GM19455 (cell line): ENCODE measurements around the gene CNOT9.

ENCODE experiments used
- ATAC-seq: cut with Tn5 transposase; IDR thresholded peaks from one replicate; pipeline ENCODE4 v1.9.1; 2021; ENCODE audit not compliant: unreplicated experiment

Gene CNOT9

DNA sequence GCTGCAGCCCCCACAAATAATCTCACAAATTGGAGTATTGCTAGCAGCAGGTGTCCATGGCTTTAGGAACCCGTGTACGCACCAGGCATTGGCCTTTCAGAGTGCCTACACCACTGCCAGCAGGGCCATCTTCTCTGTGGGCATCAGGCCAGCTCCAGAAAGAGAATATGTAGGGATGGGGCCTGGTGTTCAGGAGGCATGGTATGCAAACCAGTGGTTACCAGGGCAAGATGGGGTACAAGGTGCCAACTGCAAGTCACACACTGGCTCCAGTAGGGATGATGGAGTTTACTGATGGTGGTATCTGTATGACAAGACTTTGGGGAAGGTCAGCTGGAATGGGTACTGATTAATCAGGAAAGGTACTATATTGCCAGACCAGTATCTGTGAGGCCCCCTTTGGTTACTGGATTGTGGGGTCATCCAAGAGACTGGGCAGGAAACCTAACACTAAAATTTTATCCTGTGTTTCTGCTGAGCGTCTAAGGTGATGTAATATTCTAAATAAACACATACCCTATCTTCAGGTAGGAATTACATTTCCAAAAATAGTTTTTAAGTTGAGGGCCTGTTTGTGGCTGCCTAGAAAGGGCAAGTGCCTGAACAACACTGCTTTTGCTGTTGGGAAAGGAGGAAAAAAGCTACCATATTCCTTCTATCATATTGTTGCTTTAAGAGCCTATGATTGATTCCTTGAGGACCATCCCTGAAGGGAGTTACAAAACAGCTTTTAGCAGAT, 9.0 kb downstream of the CNOT9 start:
- ATAC-seq, result no peak

DNA sequence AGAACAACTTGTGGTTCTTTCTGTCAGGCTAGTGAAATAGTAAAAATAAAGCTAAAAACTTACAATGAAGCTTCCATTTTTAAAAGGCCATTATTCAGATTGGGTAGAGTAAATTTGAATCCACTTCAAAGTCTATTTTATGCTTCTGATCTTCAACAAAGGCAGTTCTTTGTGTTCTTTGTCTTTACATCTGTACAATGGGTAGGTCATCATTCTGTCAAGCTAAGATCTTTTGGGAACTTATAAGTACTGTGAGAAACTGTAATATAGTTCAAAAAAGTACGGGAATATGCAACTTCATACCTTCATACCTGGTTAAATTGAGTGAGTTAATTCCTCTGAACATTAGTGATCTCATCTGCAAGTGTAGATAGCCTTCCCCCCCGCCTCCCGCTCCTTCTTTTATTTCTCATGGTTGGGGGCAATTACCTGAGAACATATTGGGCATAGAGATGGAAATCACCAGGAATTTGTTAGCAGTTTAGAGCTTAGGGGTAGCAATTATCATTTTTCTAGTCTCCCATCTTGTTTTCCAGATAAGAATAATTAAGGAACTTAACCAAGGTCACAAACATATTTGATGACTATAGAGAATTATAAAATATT, 9.7 kb downstream of the CNOT9 start:
- ATAC-seq, result no peak

DNA sequence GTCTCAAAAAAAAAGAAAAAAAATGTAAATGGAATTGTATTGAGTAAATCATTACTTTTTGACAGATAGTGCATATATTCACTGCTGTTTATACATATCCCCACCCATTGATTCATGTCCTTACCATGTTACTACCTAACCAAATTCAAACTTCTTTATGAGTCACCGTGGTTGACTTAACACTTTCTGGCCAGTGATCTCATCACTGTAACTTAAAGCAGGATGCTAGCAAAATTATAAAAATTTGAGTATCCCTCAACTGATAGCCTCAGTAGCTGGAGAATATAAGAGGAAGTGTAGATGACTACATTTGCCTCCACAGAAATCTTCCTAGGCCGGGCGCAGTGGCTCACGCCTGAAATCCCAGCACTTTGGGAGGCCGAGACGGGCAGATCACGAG, 13.4 kb downstream of the CNOT9 start:
- no peak for ATAC-seq

DNA sequence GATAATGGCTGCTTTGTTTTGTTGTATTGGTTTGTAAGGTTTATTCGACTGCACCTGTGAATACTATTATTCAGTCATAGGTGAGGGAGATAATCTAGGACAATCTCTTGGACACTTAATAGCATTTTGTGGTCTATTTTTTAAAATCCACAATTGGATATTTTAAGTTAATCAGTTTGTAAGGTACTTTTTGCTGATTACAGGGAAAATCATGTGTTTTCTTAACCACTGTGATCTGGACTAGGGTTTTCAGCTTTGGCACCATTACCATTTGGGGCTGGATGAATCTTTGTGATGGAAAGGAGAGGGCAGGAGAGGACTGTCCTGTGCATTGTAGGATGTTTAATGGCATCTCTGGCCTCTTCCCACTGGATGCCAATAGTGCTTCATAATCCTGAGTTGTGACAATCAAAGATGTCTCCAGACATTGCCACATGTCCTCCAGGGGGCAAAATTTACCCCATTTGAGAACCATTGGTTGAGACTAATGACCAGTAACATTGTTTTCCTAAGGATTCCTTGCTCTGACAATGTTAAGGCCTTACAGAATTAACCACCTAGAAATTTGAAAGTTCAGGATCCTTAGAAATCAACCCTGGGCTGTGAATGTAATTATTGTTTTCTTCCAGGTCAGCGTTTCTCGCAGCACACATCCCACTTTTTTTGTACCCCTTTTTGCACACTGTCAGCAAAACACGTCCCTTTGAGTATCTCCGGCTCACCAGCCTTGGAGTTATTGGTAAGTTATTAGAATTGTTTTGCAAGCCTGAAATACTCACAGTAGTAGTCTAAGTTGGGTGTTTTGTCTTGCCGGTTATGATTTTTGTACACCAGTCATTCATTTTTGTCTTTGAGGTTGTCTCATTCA, 15.6 kb downstream of the CNOT9 start:
- ATAC-seq, result no peak

DNA sequence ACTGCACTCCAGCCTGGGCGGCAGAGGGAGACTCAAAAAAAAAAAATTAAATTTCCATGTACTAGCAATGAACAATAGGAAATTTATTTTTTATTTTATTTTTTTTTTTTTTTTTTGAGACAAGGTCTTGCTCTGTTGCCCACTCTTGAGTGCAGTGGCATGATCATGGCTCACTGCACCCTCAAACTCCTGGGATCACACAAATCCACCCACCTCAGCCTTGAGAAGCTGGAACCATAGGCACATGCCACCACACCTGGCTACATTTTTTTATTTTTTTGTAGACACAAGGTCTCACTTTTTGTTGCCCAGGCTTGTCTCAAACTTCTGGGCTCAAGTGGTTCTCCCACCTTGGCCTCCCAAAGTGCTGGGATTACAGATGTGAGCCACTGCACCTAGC, 16.9 kb downstream of the CNOT9 start:
- no peak for ATAC-seq

DNA sequence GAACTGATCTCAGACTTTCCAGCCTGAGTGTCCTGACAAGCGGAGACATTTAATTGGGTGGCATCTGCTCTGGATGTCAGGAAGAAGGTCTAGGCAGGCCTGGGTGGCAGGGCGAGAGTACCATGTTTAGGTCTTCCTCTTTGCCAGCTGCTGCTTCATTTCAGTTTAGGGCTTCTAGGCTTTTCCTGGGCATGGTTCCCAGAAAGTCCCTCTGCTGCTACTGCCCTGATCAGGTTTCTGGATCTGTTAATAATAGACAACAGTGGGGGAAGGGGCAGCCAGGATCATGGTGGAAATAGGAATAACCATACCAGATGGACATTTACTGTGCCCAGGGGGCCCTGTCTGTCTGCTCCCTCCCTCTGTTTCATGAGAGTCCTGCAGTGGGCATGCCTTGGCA, 36.8 kb downstream of the CNOT9 start:
- no peak for ATAC-seq

DNA sequence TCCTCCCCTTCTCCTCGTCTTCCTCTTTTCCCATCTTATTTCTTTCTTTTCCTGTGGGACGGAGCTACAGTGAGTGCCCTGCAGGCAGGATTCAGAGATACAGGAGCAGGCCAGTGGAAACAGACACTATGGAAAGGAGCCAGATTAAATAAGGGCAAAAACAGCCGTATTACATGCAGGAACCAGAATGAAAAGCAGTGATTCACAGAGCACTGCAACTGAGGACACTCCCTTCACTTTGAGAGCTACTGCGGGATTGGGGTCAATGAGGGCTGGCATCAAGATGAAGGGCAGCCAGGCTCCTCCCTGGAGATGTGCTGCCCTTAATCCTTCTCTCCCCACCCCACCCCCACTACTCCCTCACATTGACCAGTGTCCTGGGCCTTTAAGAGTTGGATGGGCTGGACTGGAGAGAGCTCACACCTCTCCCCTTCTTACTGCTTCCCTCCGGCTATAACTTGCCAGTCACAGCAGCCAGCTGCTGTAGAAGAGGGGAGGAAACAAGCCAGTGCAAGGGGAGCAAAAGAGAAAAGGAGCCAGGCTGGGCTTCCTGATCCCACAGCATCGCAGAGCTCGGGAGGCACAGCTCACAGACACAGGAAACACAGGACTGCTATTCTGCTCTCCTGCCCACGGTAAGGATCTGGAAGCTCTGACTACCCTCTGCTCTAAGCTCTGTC, 38.9 kb downstream of the CNOT9 start, which contains the start of gene PLCD4:
TSS of gene PLCD4 (plus strand) at position 464 of the 680 bp plus-strand sequence. CDS start 7,841 bp downstream, outside the sequence.
- ATAC-seq, result no peak

DNA sequence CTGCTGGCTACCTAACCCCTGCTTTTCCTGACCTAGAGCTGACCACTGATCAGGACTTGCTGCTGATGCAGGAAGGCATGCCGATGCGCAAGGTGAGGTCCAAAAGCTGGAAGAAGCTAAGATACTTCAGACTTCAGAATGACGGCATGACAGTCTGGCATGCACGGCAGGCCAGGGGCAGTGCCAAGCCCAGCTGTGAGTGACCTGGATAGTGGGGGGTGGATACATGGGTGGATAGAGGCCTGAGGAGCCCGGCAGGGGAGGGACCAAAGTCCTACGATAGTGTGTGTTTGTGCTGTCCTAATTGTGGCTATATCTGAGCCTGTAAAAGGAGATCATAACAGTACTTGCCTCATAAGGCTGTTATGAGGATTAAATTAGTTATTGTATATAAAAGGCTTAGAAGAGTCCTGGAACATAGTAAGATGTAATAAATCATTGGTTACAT, 47.3 kb downstream of the CNOT9 start:
- ATAC-seq, result no peak

DNA sequence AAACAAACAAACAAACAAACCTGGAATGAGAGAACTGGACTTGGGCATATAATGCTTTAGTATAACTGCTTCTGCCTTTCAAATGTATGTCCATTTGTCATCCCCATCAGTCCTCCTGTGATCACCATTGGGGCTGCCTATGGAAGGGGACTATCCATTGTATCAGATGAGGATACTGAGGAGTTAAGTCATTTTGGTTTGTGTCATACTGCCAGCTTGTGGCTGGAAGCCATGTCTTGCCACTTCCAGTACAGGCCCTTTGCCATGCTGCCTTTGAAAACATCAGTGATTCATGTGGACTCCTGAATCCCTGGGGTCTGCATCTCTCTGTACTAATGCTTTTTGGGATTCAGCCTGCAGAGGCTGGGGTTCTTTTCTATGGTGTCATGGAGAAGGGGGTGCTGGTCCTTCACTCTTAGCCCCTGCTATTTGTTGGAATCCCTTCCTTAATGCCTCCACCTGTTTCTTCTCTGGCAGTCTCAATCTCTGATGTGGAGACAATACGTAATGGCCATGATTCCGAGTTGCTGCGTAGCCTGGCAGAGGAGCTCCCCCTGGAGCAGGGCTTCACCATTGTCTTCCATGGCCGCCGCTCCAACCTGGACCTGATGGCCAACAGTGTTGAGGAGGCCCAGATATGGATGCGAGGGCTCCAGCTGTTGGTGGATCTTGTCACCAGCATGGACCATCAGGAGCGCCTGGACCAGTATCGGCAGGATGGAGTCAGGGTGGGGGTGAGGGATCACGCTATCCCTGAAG, 49.6 kb downstream of the CNOT9 start:
- no peak for ATAC-seq

DNA sequence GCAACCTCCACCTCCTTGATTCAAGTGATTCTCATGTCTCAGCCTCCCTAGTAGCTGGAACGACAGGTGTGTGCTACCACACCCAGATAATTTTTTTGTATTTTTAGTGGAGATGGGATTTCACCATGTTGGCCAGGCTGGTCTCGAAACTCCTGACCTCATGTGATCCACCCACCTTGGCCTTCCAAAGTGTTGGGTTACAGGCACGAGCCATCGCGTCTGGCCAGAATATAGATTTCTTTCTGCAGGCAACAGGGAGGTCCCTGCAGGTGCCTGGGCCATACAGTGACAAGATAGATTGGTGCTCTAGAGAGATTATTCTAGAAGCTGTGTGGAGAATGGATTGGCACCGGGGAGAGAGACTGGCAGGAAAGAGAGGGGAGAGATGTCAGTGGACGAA, 52.4 kb downstream of the CNOT9 start:
- no peak for ATAC-seq

DNA sequence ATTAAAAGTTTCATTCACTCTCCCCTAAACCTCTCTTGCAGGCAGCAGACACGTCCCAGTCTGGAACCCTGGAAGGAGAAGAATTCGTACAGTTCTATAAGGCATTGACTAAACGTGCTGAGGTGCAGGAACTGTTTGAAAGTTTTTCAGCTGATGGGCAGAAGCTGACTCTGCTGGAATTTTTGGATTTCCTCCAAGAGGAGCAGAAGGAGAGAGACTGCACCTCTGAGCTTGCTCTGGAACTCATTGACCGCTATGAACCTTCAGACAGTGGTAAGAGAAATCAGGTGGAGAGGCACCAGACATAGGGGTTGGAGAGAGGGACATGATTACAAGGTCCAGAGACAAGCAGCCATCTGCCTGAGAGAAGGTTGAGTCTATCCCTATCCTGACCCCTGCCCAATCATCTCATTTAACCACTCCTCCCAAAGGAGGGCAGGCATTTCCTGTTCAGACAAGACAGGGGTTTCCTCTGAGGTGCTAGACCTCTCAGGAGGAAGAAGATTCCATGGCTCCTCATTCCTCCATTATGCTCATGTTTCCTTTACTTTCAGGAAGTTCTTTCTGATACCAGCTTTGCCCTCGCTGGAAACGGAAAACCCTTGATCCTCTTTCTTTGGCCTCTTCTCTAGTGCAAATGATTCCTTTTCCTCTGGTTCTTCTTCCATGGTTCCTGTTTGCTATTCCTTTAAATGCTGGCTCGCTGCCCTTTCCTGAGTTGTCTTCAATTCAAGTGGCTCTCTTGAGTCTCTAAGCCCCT, 54.1 kb downstream of the CNOT9 start:
- ATAC-seq, result no peak

DNA sequence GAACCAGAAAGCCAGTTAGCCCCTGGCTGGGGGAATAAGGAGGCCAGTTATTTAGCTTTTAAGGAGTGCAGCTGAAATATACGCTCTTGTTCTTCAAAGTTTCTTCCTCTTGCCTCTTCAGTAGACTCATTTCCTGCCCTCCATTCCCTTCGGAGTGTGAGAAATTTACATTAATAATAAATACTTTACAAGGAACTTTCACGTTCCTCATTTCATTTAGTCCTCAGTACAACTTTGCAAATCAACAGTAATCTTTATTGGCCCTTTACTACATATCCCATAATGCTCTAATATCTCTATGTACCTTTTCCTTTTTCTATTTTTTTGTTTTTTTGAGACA, 54.7 kb downstream of the CNOT9 start:
- no peak for ATAC-seq

DNA sequence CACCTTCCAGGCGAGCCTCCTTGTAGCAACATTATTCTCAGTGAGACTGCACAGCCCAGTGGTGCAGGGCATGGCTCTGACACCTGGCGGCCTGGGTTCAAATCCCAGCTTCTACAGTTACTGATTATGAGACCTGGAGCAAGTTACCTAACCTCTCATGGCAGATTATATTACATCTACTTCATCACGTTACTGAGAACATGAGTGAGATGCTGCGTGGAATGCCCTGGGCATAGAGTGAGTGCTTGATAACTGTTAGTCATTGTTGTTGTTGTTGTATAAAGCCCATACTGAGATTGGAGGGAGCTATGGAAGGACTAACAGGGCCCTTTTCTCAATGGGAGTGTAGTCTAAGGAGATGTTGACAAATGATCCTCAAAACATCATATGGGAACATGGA, 57.7 kb downstream of the CNOT9 start:
- no peak for ATAC-seq

DNA sequence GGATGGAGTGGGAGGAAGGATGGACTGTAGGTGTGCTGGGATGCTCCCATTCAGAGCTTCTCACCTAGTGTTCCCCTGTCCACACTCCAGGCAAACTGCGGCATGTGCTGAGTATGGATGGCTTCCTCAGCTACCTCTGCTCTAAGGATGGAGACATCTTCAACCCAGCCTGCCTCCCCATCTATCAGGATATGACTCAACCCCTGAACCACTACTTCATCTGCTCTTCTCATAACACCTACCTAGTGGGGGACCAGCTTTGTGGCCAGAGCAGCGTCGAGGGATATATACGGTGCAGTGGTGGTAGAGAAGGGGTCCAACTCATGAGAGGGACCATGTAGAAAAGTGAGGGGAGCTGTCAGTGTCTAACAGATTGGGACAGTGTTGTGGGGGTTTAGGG, 59.3 kb downstream of the CNOT9 start:
- no peak for ATAC-seq

DNA sequence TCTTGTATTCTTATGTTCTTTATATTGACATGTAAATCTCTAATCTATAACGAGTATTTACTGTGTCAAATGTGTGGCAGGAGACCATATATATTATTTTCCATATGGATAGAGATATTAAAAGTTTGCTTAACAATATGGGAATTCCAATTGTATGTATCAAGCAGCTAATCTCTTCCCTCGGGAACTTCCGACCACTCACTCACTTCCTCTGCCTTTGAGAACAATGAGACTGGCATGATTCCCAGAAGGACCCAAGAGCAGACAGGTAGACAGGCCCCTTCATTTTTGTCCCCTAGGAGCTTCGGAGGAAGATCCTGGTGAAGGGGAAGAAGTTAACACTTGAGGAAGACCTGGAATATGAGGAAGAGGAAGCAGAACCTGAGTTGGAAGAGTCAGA, 63.2 kb downstream of the CNOT9 start:
- ATAC-seq, result no peak

DNA sequence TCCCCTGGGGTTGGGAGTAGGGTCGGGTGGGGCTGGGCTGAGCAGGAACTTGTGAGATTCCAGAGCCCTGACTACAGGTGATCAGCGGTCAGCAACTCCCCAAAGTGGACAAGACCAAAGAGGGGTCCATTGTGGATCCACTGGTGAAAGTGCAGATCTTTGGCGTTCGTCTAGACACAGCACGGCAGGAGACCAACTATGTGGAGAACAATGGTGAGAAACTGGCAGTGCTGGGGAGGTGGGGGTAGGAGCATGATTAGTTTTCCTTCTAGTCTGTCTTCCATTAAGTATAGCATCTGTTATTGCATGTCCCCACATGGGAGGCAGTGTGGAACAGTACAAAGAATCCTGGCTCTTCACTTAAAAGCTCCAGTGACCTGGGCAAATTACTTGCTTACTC, 67.1 kb downstream of the CNOT9 start:
- no peak for ATAC-seq

DNA sequence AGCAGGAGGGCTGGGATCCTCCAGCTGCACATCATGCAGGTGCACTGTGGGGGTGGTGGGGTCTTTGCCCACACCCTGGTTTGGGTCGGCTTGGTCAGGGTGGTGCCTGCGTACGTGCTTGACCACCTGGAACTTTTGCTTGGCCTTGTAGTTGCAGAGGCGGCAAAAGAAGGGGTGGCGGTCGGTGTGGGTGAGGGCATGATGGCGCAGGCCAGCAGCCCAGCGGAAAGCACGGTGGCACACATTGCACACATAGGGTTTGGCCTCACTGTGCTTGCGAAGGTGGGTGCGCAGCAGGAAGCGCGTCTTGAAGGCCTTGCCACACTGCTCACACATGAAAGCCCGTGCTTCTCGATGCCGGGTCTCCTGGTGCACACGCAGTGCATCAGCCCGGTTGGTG, 69.7 kb downstream of the CNOT9 start:
- ATAC-seq, result no peak

DNA sequence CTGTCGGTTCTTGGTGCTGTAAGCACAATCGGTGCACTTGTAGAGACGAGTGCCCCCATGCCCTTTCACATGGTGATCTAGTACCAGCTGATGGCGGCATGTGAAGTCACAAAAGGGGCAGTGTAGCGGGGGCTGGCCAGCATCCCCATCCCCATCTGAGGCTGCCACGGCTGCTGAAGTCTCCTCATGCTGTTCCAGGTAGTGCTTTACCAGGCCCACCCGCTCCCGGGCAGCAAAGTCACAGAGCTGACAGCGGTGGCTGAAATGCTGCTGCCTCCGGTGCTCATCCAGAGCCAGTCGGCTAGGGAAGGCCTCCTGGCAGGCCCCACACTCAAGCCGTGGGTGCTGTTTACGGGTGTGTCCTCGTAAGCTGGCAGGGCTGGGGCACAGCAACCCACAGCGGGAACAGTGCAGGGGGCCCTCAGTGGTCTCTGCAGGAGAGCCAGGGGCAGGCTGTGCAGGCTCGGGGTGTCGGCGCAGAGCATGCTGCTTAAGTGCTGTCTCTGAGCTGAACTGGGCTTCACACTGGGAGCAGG, 73.5 kb downstream of the CNOT9 start:
- no peak for ATAC-seq

DNA sequence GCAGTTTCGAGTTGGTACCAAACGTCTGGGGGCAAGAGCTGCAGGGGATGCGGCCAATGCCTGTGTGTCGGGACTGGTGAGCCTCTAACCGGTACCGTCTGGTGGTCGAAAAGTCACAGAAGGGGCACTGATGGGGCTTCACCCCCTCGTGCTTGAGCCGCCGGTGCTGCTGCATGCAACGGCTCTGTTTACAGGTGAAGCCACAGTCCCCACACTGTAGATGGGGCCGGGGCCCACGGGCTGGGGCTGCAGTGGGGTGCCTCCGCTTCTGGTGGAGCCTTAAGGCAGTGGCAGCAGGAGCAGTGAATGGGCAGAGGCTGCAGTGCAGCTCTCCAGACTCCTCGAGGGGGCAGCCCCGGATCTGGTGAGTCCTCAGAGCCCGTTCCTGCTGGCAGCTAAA, 74.1 kb downstream of the CNOT9 start:
- ATAC-seq, result no peak
